ENCODE measurements around the gene HUNK.

HUNK gene

GRCh38 chr21:31983554-31983953 is 110.7 kb downstream of the HUNK start:
- no peak overlapping the region for H3K4me3 ChIP-seq (ENCODE audit: low read depth, low read length)
- no peak for TF ChIP-seq CTCF (conservative IDR thresholded peaks at IDR 0.05; ENCODE audit: low read depth, low read length)

GRCh38 chr21:31985398-31985797 is 112.6 kb downstream of the HUNK start:
- TF ChIP-seq CTCF (conservative IDR thresholded peaks at IDR 0.05; ENCODE audit: low read depth, low read length) = no peak
- no peak for DNase-seq (ENCODE audit: low read depth)
- H3K4me3 ChIP-seq (ENCODE audit: low read depth, low read length) = no peak overlapping the region

More at GRCh38 chr21:31983554-31983953, 110.7 kb downstream of the HUNK start:
- no peak for DNase-seq (ENCODE audit: low read depth)

GRCh38 chr21:31986035-31986856 is 113.4 kb downstream of the HUNK start:
- no peak for DNase-seq (ENCODE audit: low read depth)
- no peak for TF ChIP-seq CTCF (conservative IDR thresholded peaks at IDR 0.05; ENCODE audit: low read depth, low read length)
- H3K4me3 ChIP-seq (ENCODE audit: low read depth, low read length) = no peak overlapping the region

- no peak for DNase-seq (ENCODE audit: low read depth)
- TF ChIP-seq CTCF (conservative IDR thresholded peaks at IDR 0.05; ENCODE audit: low read depth, low read length) = no peak
- H3K4me3 ChIP-seq (ENCODE audit: low read depth, low read length) = no peak overlapping the region
Measured at GRCh38 chr21:31987696-31988095, 114.9 kb downstream of the HUNK start.

GRCh38 chr21:31988492-31989290 is 115.9 kb downstream of the HUNK start:
- TF ChIP-seq CTCF (conservative IDR thresholded peaks at IDR 0.05; ENCODE audit: low read depth, low read length) = no peak
- DNase-seq (ENCODE audit: low read depth) = no peak
- H3K4me3 ChIP-seq (ENCODE audit: low read depth, low read length) = no peak overlapping the region

- DNase-seq (ENCODE audit: low read depth) = no peak
- no peak for TF ChIP-seq CTCF (conservative IDR thresholded peaks at IDR 0.05; ENCODE audit: low read depth, low read length)
- H3K4me3 ChIP-seq (ENCODE audit: low read depth, low read length) = no peak overlapping the region
Measured at GRCh38 chr21:31991356-31992331, 118.8 kb downstream of the HUNK start.

Data from choroid plexus epithelial cell (primary cell).